GM23248 (cell line): ENCODE results near the gene ARHGAP26. TPM values are rescaled to one million over a fixed set of nuclear protein-coding genes. Genes with fewer than 3 reads are reported as not detected.

ENCODE experiments used
- DNase-seq: peaks from one replicate; pipeline ENCODE4 v3.0.0-alpha.2; 2015
- H2AFZ ChIP-seq: fragments of 200-600 bp; sonication (generic); 2 replicates; pipeline ENCODE4 v1.6.1; 2016; ENCODE audit warnings: antibody characterized with exemption
- H3F3A ChIP-seq: fragments of 200-600 bp; sonication (generic); 2 replicates; pipeline ENCODE4 v1.6.1; 2016; ENCODE audit warnings: mild to moderate bottlenecking, antibody characterized with exemption, mixed run types; ENCODE audit not compliant: insufficient read depth
- H3K27ac ChIP-seq: fragments of 200-600 bp; sonication (generic); 2 replicates; pipeline ENCODE4 v1.5.1; 2016; ENCODE audit warnings: mild to moderate bottlenecking
- H3K27me3 ChIP-seq: fragments of 200-600 bp; sonication (generic); replicated peaks from 2 replicates; pipeline ENCODE4 v1.6.1; 2016; ENCODE audit warnings: mild to moderate bottlenecking; ENCODE audit not compliant: insufficient read depth
- H3K36me3 ChIP-seq: fragments of 200-600 bp; sonication (generic); 2 replicates; pipeline ENCODE4 v1.6.1; 2016; ENCODE audit warnings: low read depth, mild to moderate bottlenecking
- H3K4me1 ChIP-seq: fragments of 200-600 bp; sonication (generic); 2 replicates; pipeline ENCODE4 v1.6.1; 2016; ENCODE audit warnings: mild to moderate bottlenecking; ENCODE audit not compliant: insufficient read depth
- H3K4me2 ChIP-seq: fragments of 200-600 bp; sonication (generic); one replicate; pipeline ENCODE4 v1.6.1; 2016; ENCODE audit warnings: mild to moderate bottlenecking; ENCODE audit not compliant: unreplicated experiment
- H3K4me3 ChIP-seq: fragments of 200-600 bp; sonication (generic); 2 replicates; pipeline ENCODE4 v1.5.1; 2016; ENCODE audit warnings: mild to moderate bottlenecking
- H3K79me2 ChIP-seq: fragments of 200-600 bp; sonication (generic); 2 replicates; pipeline ENCODE4 v1.6.1; 2016; ENCODE audit warnings: mild to moderate bottlenecking; ENCODE audit not compliant: insufficient read depth
- H3K9ac ChIP-seq: fragments of 200-600 bp; sonication (generic); 2 replicates; pipeline ENCODE4 v1.6.1; 2016; ENCODE audit warnings: mild to moderate bottlenecking
- H3K9me2 ChIP-seq: fragments of 200-600 bp; sonication (generic); 2 replicates; pipeline ENCODE4 v1.6.1; 2016; ENCODE audit warnings: mixed run types, mild to moderate bottlenecking, moderate library complexity; ENCODE audit not compliant: insufficient read depth
- H3K9me3 ChIP-seq: fragments of 200-600 bp; sonication (generic); one replicate; pipeline ENCODE4 v1.6.1; 2017; ENCODE audit warnings: low read depth
- H4K20me1 ChIP-seq: fragments of 200-600 bp; sonication (generic); 2 replicates; pipeline ENCODE4 v1.6.0; 2016; ENCODE audit not compliant: insufficient read depth
- EZH2 ChIP-seq: fragments of 200-600 bp; sonication (generic); IDR thresholded peaks from 2 replicates; pipeline ENCODE4 v1.6.1; 2018; ENCODE audit warnings: antibody characterized with exemption, mild to moderate bottlenecking; ENCODE audit not compliant: insufficient read depth, poor library complexity, severe bottlenecking
- EZH2phosphoT487 ChIP-seq: fragments of 200-600 bp; sonication (generic); IDR thresholded peaks from 2 replicates; pipeline ENCODE4 v1.6.1; 2018; ENCODE audit warnings: antibody characterized with exemption, moderate library complexity, mild to moderate bottlenecking, low read depth; ENCODE audit not compliant: insufficient read depth
- WGBS, 2 experiments: methylation state at CpG; one replicate each; pipeline ENCODE4 v1.1.6; 2015 to 2017; ENCODE audit warnings: low lambda C conversion rate in 2 of 2, low coverage in 1 of 2; ENCODE audit errors: missing lambda C conversion rate in 2 of 2; 5-methylcytosine and 5-hydroxymethylcytosine counted together
- in situ Hi-C: fragments of 300-500 bp; cut with MboI; formaldehyde crosslinking; loops from 2 replicates; pipeline ENCODE4 v1.15.0; 2020
- polyA plus RNA-seq: library from polyadenylated mRNA; unstranded; fragments of >200 nt; fragmentation: Nextera tagmentation; extraction: Ambion mirVana; gene quantifications from 2 replicates; pipeline ENCODE4 v1.2.1, GENCODE V29; 2016
- total RNA-seq: library from RNA; depleted of rRNA; stranded (reverse); fragments of >200 nt; shearing (Covaris generic); gene quantifications from 2 replicates; pipeline ENCODE4 v1.2.3, GENCODE V29; 2014

ARHGAP26 gene
- total and polyA plus RNA-seq, 2 experiments from 2014 or later: 1.6 to 1.7 TPM

DNA sequence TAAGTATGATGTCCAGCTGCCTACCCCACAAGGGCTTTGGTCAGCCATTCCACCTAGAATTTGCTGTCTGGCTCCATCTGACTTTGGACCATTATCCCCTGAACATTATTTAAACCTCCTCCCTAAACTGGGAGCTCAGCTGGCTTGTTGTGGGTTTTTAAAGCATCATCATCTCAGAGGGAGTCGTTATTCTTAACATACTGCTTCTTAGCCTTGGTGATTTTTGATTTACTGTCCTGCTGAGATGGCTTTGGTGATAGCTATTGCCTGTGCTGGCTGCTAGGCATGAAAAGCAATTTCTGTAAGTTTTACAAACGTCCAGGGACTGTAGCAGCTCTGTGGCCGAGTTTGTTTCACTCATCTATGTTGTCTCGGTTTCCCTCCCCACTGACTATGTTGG lies 377.2 kb downstream of the ARHGAP26 start:
- Histone ChIP-seq H3K9me2 (no peaks in the 10 kb centered on the region), H3K27ac (no peak overlapping the region), H3K9me3 (no peaks in the 10 kb centered on the region), H3K9ac (no peak overlapping the region), H3K4me2 (no peak overlapping the region), H3K4me1 (peaks cover 36% of the 10 kb centered on the region), H3K79me2 (no peaks in the 10 kb centered on the region), H4K20me1 (no peaks in the 10 kb centered on the region), H2AFZ (no peak overlapping the region), H3F3A (peaks cover 26% of the 10 kb centered on the region), H3K36me3 (no peaks in the 10 kb centered on the region), H3K4me3 (no peak overlapping the region), H3K27me3 (no peaks in the 10 kb centered on the region)
- in situ Hi-C loops: no loop called here
- DNase-seq: no peak
- TF ChIP-seq EZH2phosphoT487 (no peak), EZH2 (no peak)
- WGBS, 2 experiments: 90 to 94% methylated on average over 4 of the region's 4 CpGs

DNA sequence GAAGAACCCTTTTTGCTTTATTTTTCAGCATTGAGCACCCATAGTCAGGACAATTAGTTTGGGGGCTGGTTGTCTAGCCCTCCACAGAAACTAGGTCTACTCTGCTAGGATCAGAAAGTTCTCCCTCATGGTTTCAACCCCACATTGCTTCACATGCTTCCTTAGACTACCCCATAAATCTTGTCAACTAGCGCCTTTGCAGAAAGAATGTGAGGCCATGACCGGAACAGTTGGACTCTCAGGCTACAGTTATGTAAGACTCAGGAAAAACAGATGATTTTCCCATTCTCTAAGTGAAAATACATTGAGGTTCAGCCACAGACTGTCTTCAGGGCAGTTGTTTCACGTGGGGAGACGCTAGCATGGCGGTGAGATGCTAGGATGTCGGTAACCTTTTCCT lies 377.7 kb downstream of the ARHGAP26 start:
- no peaks in the 10 kb centered on the region for H3K9me2 ChIP-seq
- H3K4me2 ChIP-seq: no peak overlapping the region
- no peaks in the 10 kb centered on the region for H3K9me3 ChIP-seq
- H3K36me3 ChIP-seq: no peaks in the 10 kb centered on the region
- peaks cover 21% of the 10 kb centered on the region for H3F3A ChIP-seq
- peaks cover 35% of the 10 kb centered on the region for H3K4me1 ChIP-seq
- no peak overlapping the region for H3K27ac ChIP-seq
- in situ Hi-C loops: no loop called here
- no peak for DNase-seq
- 77 to 83% methylated on average over 6 of the region's 6 CpGs for WGBS, 2 experiments
- TF ChIP-seq EZH2: no peak
- TF ChIP-seq EZH2phosphoT487: no peak
- H3K79me2 ChIP-seq: no peaks in the 10 kb centered on the region
- no peak overlapping the region for H3K4me3 ChIP-seq
- H3K27me3 ChIP-seq: no peaks in the 10 kb centered on the region
- no peak overlapping the region for H3K9ac ChIP-seq
- no peak overlapping the region for H2AFZ ChIP-seq
- H4K20me1 ChIP-seq: no peaks in the 10 kb centered on the region

DNA sequence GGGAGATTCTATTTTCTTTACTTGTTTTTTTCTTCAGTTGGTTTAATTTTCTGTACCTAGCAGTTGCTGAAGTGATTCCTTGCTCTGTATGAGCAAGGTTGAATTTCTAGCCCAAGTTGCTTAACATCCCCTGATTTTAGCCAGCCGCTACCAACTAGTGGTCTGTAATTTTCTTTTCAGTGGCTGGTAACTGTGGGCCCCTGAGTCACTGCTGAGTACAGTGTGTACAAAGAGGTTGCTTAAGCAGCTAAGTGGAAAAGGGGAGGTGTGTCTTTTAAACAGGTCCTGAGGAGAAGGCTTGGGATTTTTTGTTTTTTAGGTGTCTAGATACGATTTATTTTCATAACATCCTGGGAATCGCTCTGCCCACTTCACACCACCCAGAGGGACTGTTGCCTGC lies 378.6 kb downstream of the ARHGAP26 start:
- Histone ChIP-seq H3K4me3 (no peak overlapping the region), H3K79me2 (no peaks in the 10 kb centered on the region), H2AFZ (no peak overlapping the region), H3K4me2 (no peak overlapping the region), H3F3A (peaks cover 26% of the 10 kb centered on the region), H3K9me2 (no peaks in the 10 kb centered on the region), H3K9me3 (no peaks in the 10 kb centered on the region), H3K36me3 (no peaks in the 10 kb centered on the region), H3K4me1 (peaks cover 41% of the 10 kb centered on the region), H4K20me1 (no peaks in the 10 kb centered on the region), H3K27me3 (no peaks in the 10 kb centered on the region), H3K9ac (no peak overlapping the region), H3K27ac (no peak overlapping the region)
- WGBS, 2 experiments: 71 to 83% methylated on average over 3 of the region's 3 CpGs
- in situ Hi-C loops: no loop called here
- DNase-seq: peak; percentile 84
- no peak for TF ChIP-seq EZH2phosphoT487
- no peak for TF ChIP-seq EZH2

DNA sequence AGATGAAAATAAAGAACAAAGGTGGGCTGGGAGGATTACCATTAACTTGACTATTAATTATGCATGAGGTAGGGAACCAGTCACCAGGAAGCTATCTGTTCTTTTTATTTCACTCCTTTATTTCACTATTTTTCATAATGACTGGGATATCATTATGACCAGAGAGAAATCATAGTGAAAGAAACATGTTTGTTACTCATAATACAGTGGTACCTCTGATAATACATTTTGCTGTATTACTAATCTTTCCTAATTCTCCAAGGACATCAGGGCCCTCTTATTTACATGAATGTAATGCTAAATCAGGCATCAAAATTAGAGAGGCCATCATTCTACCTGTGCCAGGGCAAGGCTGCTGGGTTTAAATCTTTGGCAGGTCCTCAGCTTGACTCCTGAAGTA lies 379.6 kb downstream of the ARHGAP26 start:
- H2AFZ ChIP-seq: no peak overlapping the region
- H3K79me2 ChIP-seq: no peaks in the 10 kb centered on the region
- peaks cover 30% of the 10 kb centered on the region for H3F3A ChIP-seq
- TF ChIP-seq EZH2phosphoT487 (no peak), EZH2 (no peak)
- in situ Hi-C loops: no loop called here
- H4K20me1 ChIP-seq: no peaks in the 10 kb centered on the region
- no peaks in the 10 kb centered on the region for H3K9me3 ChIP-seq
- H3K4me2 ChIP-seq: no peak overlapping the region
- H3K4me1 ChIP-seq: peaks cover 43% of the 10 kb centered on the region
- H3K9me2 ChIP-seq: no peaks in the 10 kb centered on the region
- H3K4me3 ChIP-seq: no peak overlapping the region
- H3K9ac ChIP-seq: no peak overlapping the region
- no peak overlapping the region for H3K27ac ChIP-seq
- DNase-seq: no peak
- H3K27me3 ChIP-seq: no peaks in the 10 kb centered on the region
- H3K36me3 ChIP-seq: no peaks in the 10 kb centered on the region

DNA sequence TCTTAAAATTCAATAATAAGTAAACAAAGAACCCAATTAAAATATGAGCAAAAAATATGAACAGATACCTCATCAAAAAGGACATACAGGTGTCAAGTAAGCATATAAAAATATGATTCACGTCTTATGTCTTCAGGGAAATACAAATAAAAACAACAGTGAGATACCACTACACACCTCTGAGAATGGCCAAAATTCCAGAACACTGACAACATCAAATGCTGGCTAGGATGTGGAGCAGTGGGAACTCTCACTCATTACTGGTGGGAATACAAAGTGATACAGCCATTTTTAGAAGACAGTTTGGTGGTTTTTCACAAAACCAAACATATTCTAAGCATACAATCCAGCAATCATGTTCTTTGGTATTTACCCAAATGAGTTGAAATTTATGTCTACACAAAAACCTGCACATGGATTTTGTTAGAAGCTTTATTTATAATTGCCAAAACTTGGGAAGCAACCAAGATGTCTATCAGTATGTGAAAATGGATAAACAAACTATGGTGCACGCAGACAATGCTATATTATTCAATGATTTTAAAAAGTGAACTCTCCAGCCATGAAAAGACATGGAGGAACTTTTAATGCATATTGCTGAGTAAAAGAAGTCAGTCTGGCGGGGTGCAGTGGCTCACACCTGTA lies 381.0 kb downstream of the ARHGAP26 start:
- Histone ChIP-seq H3K36me3 (no peaks in the 10 kb centered on the region), H4K20me1 (no peaks in the 10 kb centered on the region), H3K4me1 (peaks cover 45% of the 10 kb centered on the region), H3K79me2 (no peaks in the 10 kb centered on the region), H3K4me2 (no peak overlapping the region), H3F3A (peaks cover 32% of the 10 kb centered on the region), H3K9me2 (no peaks in the 10 kb centered on the region), H3K4me3 (no peak overlapping the region), H3K9me3 (no peaks in the 10 kb centered on the region), H3K27me3 (no peaks in the 10 kb centered on the region), H3K27ac (no peak overlapping the region), H3K9ac (no peak overlapping the region), H2AFZ (no peak overlapping the region)
- DNase-seq: no peak
- in situ Hi-C loops: no loop called here
- 96 to 99% methylated on average over 3 of the region's 3 CpGs for WGBS, 2 experiments
- TF ChIP-seq EZH2: no peak
